ENCODE results near the gene LRRIQ1.

LRRIQ1 gene

DNA sequence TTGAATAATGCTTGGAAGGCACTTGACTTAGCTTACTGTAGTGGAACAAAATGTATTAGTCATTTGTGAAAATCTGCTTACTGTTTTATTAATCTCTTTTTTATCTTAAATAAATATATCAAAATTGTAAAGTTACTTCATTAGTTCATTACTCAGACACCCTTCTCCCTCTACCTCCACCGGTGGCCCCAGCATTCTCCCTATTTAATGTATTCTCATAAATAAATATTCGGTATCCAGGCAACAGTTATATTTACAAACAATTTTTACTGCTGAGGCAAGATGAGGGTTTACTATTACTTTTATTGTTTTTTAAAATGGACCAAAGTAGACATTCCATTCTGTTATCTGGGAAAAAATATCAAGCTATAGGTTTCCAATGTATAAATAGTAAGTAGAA is 224.3 kb downstream of the LRRIQ1 start:
- DNase-seq (ENCODE audit: low read depth), result no peak

DNA sequence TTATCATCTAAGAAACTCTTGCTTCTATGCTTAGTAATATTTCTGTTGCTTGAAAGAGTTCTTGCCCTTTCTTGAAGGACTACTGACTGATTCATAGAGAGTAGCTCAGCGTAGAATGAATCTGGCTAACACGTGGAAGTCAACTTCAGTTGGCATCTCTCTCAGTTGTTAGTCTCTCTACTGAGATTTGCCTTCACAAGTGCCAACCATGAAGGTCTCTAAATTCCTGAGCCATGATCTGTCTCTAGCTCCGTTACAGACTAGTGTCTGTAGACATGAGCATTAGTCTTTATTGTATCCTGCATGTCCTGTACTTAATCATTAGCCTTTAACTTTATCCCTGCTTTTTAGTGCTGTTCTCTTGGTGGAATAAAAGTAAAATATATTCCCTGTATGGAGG is 224.7 kb downstream of the LRRIQ1 start:
- H3K4me3 ChIP-seq (ENCODE audit: low read depth, low read length), result no peak overlapping the region
- TF ChIP-seq, protein P1, sequence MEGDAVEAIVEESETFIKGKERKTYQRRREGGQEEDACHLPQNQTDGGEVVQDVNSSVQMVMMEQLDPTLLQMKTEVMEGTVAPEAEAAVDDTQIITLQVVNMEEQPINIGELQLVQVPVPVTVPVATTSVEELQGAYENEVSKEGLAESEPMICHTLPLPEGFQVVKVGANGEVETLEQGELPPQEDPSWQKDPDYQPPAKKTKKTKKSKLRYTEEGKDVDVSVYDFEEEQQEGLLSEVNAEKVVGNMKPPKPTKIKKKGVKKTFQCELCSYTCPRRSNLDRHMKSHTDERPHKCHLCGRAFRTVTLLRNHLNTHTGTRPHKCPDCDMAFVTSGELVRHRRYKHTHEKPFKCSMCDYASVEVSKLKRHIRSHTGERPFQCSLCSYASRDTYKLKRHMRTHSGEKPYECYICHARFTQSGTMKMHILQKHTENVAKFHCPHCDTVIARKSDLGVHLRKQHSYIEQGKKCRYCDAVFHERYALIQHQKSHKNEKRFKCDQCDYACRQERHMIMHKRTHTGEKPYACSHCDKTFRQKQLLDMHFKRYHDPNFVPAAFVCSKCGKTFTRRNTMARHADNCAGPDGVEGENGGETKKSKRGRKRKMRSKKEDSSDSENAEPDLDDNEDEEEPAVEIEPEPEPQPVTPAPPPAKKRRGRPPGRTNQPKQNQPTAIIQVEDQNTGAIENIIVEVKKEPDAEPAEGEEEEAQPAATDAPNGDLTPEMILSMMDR (IDR thresholded peaks at IDR 0.05; ENCODE audit: insufficient read depth, low read depth, low read length, missing control alignments), result no peak
- no peak for DNase-seq (ENCODE audit: low read depth)

More for the DNA sequence above, 224.3 kb downstream of the LRRIQ1 start:
- TF ChIP-seq, protein P1 (IDR thresholded peaks at IDR 0.05; ENCODE audit: insufficient read depth, low read depth, low read length, missing control alignments), result no peak
- H3K4me3 ChIP-seq (ENCODE audit: low read depth, low read length), result no peak overlapping the region

DNA sequence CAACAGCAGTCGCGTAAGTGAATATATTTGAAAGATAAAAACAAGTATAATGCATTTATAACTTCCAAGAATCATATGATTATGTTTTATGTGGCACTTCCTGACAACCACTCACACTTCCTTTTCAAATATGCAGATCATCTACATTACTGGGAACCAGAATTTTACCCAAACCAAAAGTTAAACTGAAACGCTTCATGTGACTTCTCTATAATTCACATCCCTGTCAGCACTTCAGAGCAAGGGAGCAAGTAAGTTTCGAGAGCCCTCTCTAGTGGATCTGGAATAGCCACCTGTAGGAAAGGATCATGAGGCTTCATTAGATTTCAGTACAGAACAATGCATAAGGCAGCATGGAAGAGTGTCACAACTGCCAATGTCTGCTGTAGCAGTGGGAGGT is 230.2 kb downstream of the LRRIQ1 start:
- no peak for DNase-seq (ENCODE audit: low read depth)
- no peak overlapping the region for H3K4me3 ChIP-seq (ENCODE audit: low read depth, low read length)
- TF ChIP-seq, protein P1 (IDR thresholded peaks at IDR 0.05; ENCODE audit: insufficient read depth, low read depth, low read length, missing control alignments), result no peak

DNA sequence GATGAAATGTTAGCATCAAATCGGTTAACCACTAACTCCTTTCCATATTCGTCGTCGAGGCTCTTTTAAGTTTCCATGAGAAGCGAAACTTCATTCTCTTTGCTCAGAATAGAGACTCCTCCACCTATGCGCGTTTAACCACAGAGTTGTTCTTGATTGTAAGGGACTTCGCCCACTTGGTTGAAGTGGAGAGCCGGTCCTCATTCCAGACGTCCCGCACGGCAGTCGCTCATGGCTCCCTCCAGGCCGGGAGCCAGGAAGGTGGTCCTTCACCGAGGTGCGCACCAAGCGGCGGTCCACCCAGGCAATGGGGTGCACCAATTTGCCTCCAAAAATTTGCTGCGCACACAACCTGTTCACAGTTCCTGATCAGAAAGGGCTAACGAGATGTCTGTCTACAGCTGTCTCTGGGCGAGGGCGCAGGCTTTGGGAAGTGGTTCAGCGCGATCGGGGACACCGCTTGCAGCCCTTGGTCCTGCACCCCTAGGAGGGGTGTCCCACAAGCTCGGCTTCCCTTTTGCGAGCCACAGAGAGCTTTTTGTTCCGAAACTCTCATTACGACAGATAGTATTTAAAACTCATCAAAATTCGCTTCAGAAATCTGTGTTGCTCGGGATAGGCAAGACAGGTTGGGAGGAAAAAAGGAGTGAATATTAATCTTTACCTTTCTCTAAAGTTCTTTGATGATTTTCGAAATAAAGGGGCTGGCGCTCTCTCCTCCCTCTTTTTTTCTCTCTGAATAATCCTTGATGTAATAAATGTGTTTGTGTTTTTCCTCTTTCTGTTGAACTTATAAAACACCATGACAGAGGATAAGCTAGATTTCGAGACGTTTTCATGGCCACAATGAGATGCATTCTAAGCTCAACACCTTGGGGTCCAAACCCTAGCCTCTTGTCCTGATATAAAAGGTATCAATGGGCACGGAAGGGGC is 237.5 kb downstream of the LRRIQ1 start:
- TF ChIP-seq, protein P1 (IDR thresholded peaks at IDR 0.05; ENCODE audit: insufficient read depth, low read depth, low read length, missing control alignments), result no peak
- H3K4me3 ChIP-seq (ENCODE audit: low read depth, low read length), result no peak overlapping the region
- no peak for DNase-seq (ENCODE audit: low read depth)

DNA sequence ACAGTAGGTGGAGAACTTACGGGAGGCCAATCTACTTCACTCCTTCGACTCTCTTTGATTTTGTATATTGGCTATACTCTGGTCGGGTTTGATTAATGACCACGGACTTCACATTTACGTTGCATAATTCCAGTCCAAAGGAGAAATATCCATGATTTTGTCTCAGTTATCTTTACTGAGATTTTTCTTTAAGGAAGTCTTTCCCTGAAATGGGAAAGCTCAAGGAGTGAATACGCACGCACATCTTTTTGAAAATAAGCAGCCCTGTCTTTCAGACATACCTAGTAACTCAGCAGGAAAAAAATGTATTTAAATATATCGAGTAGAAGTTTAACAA is 238.1 kb downstream of the LRRIQ1 start:
- DNase-seq (ENCODE audit: low read depth), result no peak
- no peak overlapping the region for H3K4me3 ChIP-seq (ENCODE audit: low read depth, low read length)
- TF ChIP-seq, protein P1 (IDR thresholded peaks at IDR 0.05; ENCODE audit: insufficient read depth, low read depth, low read length, missing control alignments), result no peak

DNA sequence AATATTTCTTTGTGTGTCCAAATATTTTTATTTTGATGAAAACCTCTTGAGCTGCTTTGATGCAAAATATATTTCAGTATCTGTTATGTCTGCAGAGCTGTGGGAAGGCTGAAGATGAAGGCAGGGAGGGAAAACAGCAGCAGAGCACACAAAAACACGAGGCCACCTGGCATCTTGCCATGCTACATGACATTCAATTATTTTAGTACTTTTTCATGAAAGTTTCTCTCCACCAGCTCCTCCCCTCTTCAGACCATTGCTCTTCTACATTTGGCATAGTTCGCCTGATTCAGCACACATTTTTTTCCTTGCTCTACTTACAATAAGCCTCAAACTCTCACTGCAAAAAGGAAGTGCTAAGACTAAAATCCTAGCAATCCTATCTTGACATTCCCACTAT is 239.2 kb downstream of the LRRIQ1 start:
- no peak overlapping the region for H3K4me3 ChIP-seq (ENCODE audit: low read depth, low read length)
- no peak for DNase-seq (ENCODE audit: low read depth)
- TF ChIP-seq, protein P1 (IDR thresholded peaks at IDR 0.05; ENCODE audit: insufficient read depth, low read depth, low read length, missing control alignments), result no peak

DNA sequence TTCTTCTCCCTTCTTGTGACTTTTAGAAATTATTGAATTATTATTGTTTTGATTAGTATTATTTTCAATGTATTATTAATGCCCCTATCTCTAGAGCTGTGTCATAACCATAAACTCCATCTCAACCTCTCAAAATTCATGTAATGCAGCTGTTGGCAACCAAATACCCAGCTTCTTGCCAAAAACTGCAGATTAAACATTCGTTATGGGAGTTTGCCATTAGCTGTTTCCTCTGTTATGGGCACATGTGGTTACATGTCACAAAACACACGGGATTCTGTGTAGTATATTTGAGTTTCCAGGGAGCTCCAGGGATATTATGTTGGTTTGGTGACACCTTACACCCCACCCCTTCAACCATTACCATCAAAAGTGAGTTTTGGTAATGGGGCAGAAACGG is 241.0 kb downstream of the LRRIQ1 start:
- DNase-seq (ENCODE audit: low read depth), result no peak
- TF ChIP-seq, protein P1 (IDR thresholded peaks at IDR 0.05; ENCODE audit: insufficient read depth, low read depth, low read length, missing control alignments), result no peak
- no peak overlapping the region for H3K4me3 ChIP-seq (ENCODE audit: low read depth, low read length)

Data from GM12865 (cell line).